HepG2 (cell line): ENCODE measurements around the gene PRPSAP2. TPM values are rescaled to one million over a fixed set of nuclear protein-coding genes. Genes with fewer than 3 reads are reported as not detected.
A peak's percentile ranks its signal among the peaks of the same experiment; 100 is the strongest.

Source experiments
- ATAC-seq: fragments of 200-7000 bp; cut with Tn5 transposase; 3 replicates; pipeline ENCODE4 v1.9.1; 2020; ENCODE audit warnings: mild to moderate bottlenecking, moderate library complexity
- BruUV-seq: library from RNA; stranded (reverse); fragments of 400-500 nt; replicated peaks from 2 replicates; lab custom pipeline; 2021; lab: Mats Ljungman, UMichigan
- CTCF ChIA-PET: fragments of 300-600 bp; formaldehyde crosslinking; extraction: SDS; loops from one replicate; lab custom pipeline; 2021; ENCODE audit warnings: low total read pairs, inconsistent platforms, low intra/inter-chr PET ratio; lab: Yijun Ruan, JAX
- POLR2A ChIA-PET: fragments of 350-600 bp; sonication (Branson Sonifier 250); formaldehyde crosslinking; loops from one replicate; lab custom pipeline; 2020; ENCODE audit warnings: antibody characterized with exemption, inconsistent platforms; lab: Yijun Ruan, JAX
- DNase-seq: peaks from one replicate; pipeline ENCODE4 v3.0.0-alpha.2; 2015; ENCODE audit warnings: low spot score
- FAIRE-seq: peaks from 3 replicates; lab custom pipeline; 2011; peaks lifted over from hg19 to GRCh38; lab: Jason Lieb, UNC
- H2AFZ ChIP-seq: one replicate; pipeline ENCODE4 v1.6.1; 2011; ENCODE audit warnings: low read length, inconsistent platforms
- H3K27ac ChIP-seq: fragments of 300-600 bp; 3 replicates; pipeline ENCODE4 v1.8.0; 2011; ENCODE audit warnings: mixed run types, mild to moderate bottlenecking, mixed read lengths, low read length, inconsistent platforms; ENCODE audit not compliant: insufficient read depth; ENCODE audit errors: extremely low read length
- H3K27me3 ChIP-seq, 2 experiments: fragments of 200-600 bp in 1 of 2; 2 replicates in 1 of 2; 3 replicates in 1 of 2; pipeline versions ENCODE4 v1.6.0 to v1.8.0; 2011; ENCODE audit warnings: low read length in 2 of 2, mild to moderate bottlenecking in 2 of 2, moderate library complexity in 2 of 2, inconsistent platforms in 1 of 2; ENCODE audit not compliant: insufficient read depth in 2 of 2, control insufficient read depth in 1 of 2
- H3K36me3 ChIP-seq, 2 experiments: fragments of 200-600 bp in 1 of 2; replicated peaks in 1 of 2; 2 replicates in 1 of 2; 3 replicates in 1 of 2; pipeline versions ENCODE4 v1.5.1 to v1.8.0; 2011; ENCODE audit warnings: low read length in 2 of 2, inconsistent platforms in 1 of 2; ENCODE audit not compliant: insufficient read depth in 2 of 2, control insufficient read depth in 1 of 2
- H3K4me1 ChIP-seq: 2 replicates; pipeline ENCODE4 v1.5.1; 2012; ENCODE audit warnings: low read length, inconsistent platforms; ENCODE audit not compliant: insufficient read depth
- H3K4me2 ChIP-seq: 2 replicates; pipeline ENCODE4 v1.6.0; 2011; ENCODE audit warnings: low read depth, low read length, inconsistent platforms
- H3K4me3 ChIP-seq, 3 experiments: fragments of 200-600 bp in 1 of 3; sonication (generic), shearing (Covaris generic) in 1 of 3; replicated peaks in 1 of 3; 2 replicates each; pipeline ENCODE4 v1.5.1; 2011 to 2016; ENCODE audit warnings: low read length in 3 of 3, inconsistent platforms in 2 of 3, low read depth in 2 of 3, mild to moderate bottlenecking in 2 of 3, control low read depth in 1 of 3, mixed read lengths in 1 of 3; ENCODE audit not compliant: insufficient read depth in 1 of 3
- H3K79me2 ChIP-seq: one replicate; pipeline ENCODE4 v1.6.1; 2011; ENCODE audit warnings: low read length, inconsistent platforms; ENCODE audit not compliant: insufficient read depth
- H3K9ac ChIP-seq: 2 replicates; pipeline ENCODE4 v1.6.0; 2011; ENCODE audit warnings: mild to moderate bottlenecking, low read depth, low read length, inconsistent platforms; ENCODE audit not compliant: insufficient read depth
- H3K9me3 ChIP-seq: 2 replicates; pipeline ENCODE4 v1.5.1; 2012; ENCODE audit warnings: mild to moderate bottlenecking, low read length
- H4K20me1 ChIP-seq: 2 replicates; pipeline ENCODE4 v1.6.0; 2011; ENCODE audit warnings: inconsistent platforms, mild to moderate bottlenecking, low read length, moderate library complexity; ENCODE audit not compliant: insufficient read depth
- DMAP1 ChIP-seq: IDR thresholded peaks from 2 replicates; pipeline ENCODE4 v1.6.1; 2016
- DPF2 ChIP-seq: sonication (generic); formaldehyde crosslinking; IDR thresholded peaks from 2 replicates; pipeline ENCODE4 v1.4.0; 2020; ENCODE audit warnings: mild to moderate bottlenecking, low read depth, missing genetic modification reagents, borderline replicate concordance
- ELF3 ChIP-seq: IDR thresholded peaks from 2 replicates; pipeline ENCODE4 v1.6.1; 2016; ENCODE audit warnings: missing genetic modification reagents, missing compliant biosample characterization
- GATAD2A ChIP-seq: IDR thresholded peaks from 2 replicates; pipeline ENCODE4 v1.6.1; 2016
- NFIC ChIP-seq: IDR thresholded peaks from 2 replicates; pipeline ENCODE4 v1.6.1; 2012; ENCODE audit warnings: mild to moderate bottlenecking, low read length, inconsistent platforms
- RARA ChIP-seq: IDR thresholded peaks from 2 replicates; pipeline ENCODE4 v1.6.1; 2016; ENCODE audit warnings: missing genetic modification reagents, missing compliant biosample characterization
- REST ChIP-seq, 2 experiments: IDR thresholded peaks; 2 replicates each; pipeline ENCODE4 v1.6.1; 2011 to 2012; ENCODE audit warnings: low read length in 2 of 2, borderline replicate concordance in 1 of 2, low read depth in 1 of 2, mild to moderate bottlenecking in 1 of 2, moderate library complexity in 1 of 2
- SKIL ChIP-seq: sonication (generic); formaldehyde crosslinking; IDR thresholded peaks from 2 replicates; pipeline ENCODE4 v1.8.0; 2022; ENCODE audit warnings: missing genetic modification reagents, mild to moderate bottlenecking, moderate library complexity, borderline replicate concordance
- ZNF230 ChIP-seq: sonication (generic); formaldehyde crosslinking; IDR thresholded peaks from 2 replicates; pipeline ENCODE4 v1.4.0; 2020; ENCODE audit warnings: mild to moderate bottlenecking, missing genetic modification reagents
- ZNF274 ChIP-seq: sonication (generic); formaldehyde crosslinking; IDR thresholded peaks from 2 replicates; pipeline ENCODE4 v1.5.1; 2020; ENCODE audit warnings: mild to moderate bottlenecking, missing genetic modification reagents
- ZNF343 ChIP-seq: sonication (generic); formaldehyde crosslinking; IDR thresholded peaks from 2 replicates; pipeline ENCODE4 v1.4.0; 2020; ENCODE audit warnings: mild to moderate bottlenecking, missing genetic modification reagents
- ZNF484 ChIP-seq: sonication (generic); formaldehyde crosslinking; IDR thresholded peaks from 2 replicates; pipeline ENCODE4 v1.5.1; 2020; ENCODE audit warnings: mild to moderate bottlenecking, low read depth, missing genetic modification reagents, borderline replicate concordance
- ZNF747 ChIP-seq: sonication (generic); formaldehyde crosslinking; IDR thresholded peaks from 2 replicates; pipeline ENCODE4 v1.8.1; 2023; ENCODE audit warnings: missing genetic modification reagents, mild to moderate bottlenecking, borderline replicate concordance
- WGBS: methylation state at CpG from one replicate; pipeline ENCODE4 v1.1.6; 2017; ENCODE audit warnings: low lambda C conversion rate; 5-methylcytosine and 5-hydroxymethylcytosine counted together
- in situ Hi-C: cut with HindIII; loops from 2 replicates; pipeline ENCODE4 v1.10.0; 2017; ENCODE audit warnings: low pct_unique_long_range_greater_than_20kb; ENCODE audit not compliant: extremely low pct_ligation_motif_present
- intact Hi-C: fragments of 100-400 bp; cut with micrococcal nuclease; formaldehyde crosslinking; loops from one replicate; pipeline ENCODE4 v1.10.0; 2022; ENCODE audit not compliant: unreplicated experiment
- polyA plus RNA-seq, 8 experiments: library from polyadenylated mRNA; depleted of rRNA in 3 of 8; stranded (reverse) in 7 of 8; unstranded in 1 of 8; fragments of >200 nt; fragmentation: Illumina TruSeq in 4 of 8; extraction: Trizol in 4 of 8; gene quantifications; 2 replicates each; pipeline versions ENCODE4 v1.2.1 to v1.2.3, GENCODE V29; 2011 to 2016; ENCODE audit warnings: low read depth in 4 of 8, missing spikeins in 1 of 8, mixed read lengths in 1 of 8; ENCODE audit not compliant: insufficient read depth in 1 of 8
- total RNA-seq, 5 experiments: library from RNA; depleted of rRNA; stranded (reverse); fragments of >200 nt; fragmentation: Illumina TruSeq; extraction: Trizol; gene quantifications; 2 replicates each; pipeline ENCODE4 v1.2.3, GENCODE V29; 2016; ENCODE audit warnings: low read depth in 1 of 5

The PRPSAP2 gene
- total and polyA plus RNA-seq, 2 of the 13 experiments (the other 11 are each of a cell fraction or from before 2014, with no cell fraction given) = 34.0 to 58.9 TPM

GRCh38 chr17:18866866-18867813 lies 9.2 kb downstream of the PRPSAP2 start (continued):
- TF ChIP-seq RARA (CRISPR knock-in tag) (peak; percentile 59), ZNF484 (CRISPR knock-in tag) (no peak), ELF3 (CRISPR knock-in tag) (peak; percentile 58; the same call in 1 of the 2 replicates), ZNF230 (CRISPR knock-in tag) (no peak), GATAD2A (peak; percentile 72), DPF2 (CRISPR knock-in tag) (0 out of 2 replicates have a peak, but pooled peaks have one; percentile 28), NFIC (0 out of 2 replicates have a peak, but pooled peaks have one; percentile 44)

- in situ Hi-C loops (no loop called here), intact Hi-C loops (no loop called here)
- no peak for FAIRE-seq
- no peaks in the 10 kb centered on the region for H3K9me3 ChIP-seq
- no peak overlapping the region for H2AFZ ChIP-seq
- WGBS = 96% methylated on average over 6 of the region's 6 CpGs
- no peak overlapping the region for H3K4me3 ChIP-seq
- DNase-seq = no peak
- H3K27me3 ChIP-seq = no peaks in the 10 kb centered on the region
- H4K20me1 ChIP-seq = no peaks in the 10 kb centered on the region
- ChIA-PET POLR2A (interaction anchor here (0.6 kb wide), 1 partner anchor 1539 kb away, joined by 3 read pairs; no protein-coding TSS in a partner anchor), CTCF (no interaction called here)
- H3K27ac ChIP-seq = no peak overlapping the region
- ATAC-seq = no peak
- H3K36me3 ChIP-seq = peaks cover 17 to 62% of the 10 kb centered on the region in 2 experiments
- no peak overlapping the region for H3K9ac ChIP-seq
- H3K79me2 ChIP-seq = no peaks in the 10 kb centered on the region
- no peaks in the 10 kb centered on the region for H3K4me1 ChIP-seq
- BruUV-seq = no TSS peak
- no peak overlapping the region for H3K4me2 ChIP-seq
- TF ChIP-seq REST (IDR thresholded peaks at IDR 0.05; ENCODE audit: borderline replicate concordance in 1 of 2, low read depth in 1 of 2, low read length in 2 of 2) (no peak), DMAP1 (CRISPR knock-in tag) (no peak), ZNF747 (CRISPR knock-in tag) (no peak), ZNF343 (CRISPR knock-in tag) (no peak), ZNF274 (CRISPR knock-in tag) (no peak), SKIL (CRISPR knock-in tag) (no peak)
Measured at GRCh38 chr17:18877104-18877645, 19.2 kb downstream of the PRPSAP2 start.
